GM19468 (cell line): ENCODE results near the gene ANKRD39.
"Not testable (repeated sequence)": the region's sequence is repeated elsewhere in the genome, so short reads cannot be mapped to it uniquely, and the experiment has no call there.

Experiments
- ATAC-seq: cut with Tn5 transposase; IDR thresholded peaks from one replicate; pipeline ENCODE4 v1.9.1; 2021; ENCODE audit warnings: mild to moderate bottlenecking, moderate library complexity, moderate number of reproducible peaks; ENCODE audit not compliant: unreplicated experiment; ENCODE audit errors: extremely low read depth

ANKRD39 gene

GRCh38 chr2:96857667-96858372 lies at the start of gene ANKRD39:
Gene ANKRD39, minus strand, starts transcription at chr2:96858016. Its CDS starts 29 bp downstream, at chr2:96857987.
- peak; percentile 96 for ATAC-seq

GRCh38 chr2:96906729-96907114 lies 48.9 kb upstream of the ANKRD39 start:
- no peak for ATAC-seq

- no peak for ATAC-seq
Measured at GRCh38 chr2:96903815-96904214, 46.0 kb upstream of the ANKRD39 start.

GRCh38 chr2:96903318-96903717 lies 45.5 kb upstream of the ANKRD39 start:
- ATAC-seq, result no peak

- ATAC-seq, result no peak
Measured at GRCh38 chr2:96900237-96900636, 42.4 kb upstream of the ANKRD39 start.

- ATAC-seq, result no peak
Measured at GRCh38 chr2:96899413-96899741, 41.6 kb upstream of the ANKRD39 start.

GRCh38 chr2:96898641-96899412 lies 41.0 kb upstream of the ANKRD39 start:
- no peak for ATAC-seq

GRCh38 chr2:96898135-96898505 lies 40.3 kb upstream of the ANKRD39 start:
- ATAC-seq, result no peak

- no peak for ATAC-seq
Measured at GRCh38 chr2:96897491-96898134, 39.8 kb upstream of the ANKRD39 start.

- ATAC-seq, result no peak
Measured at GRCh38 chr2:96895746-96896651, 38.2 kb upstream of the ANKRD39 start.

- ATAC-seq, result no peak
Measured at GRCh38 chr2:96895032-96895745, 37.4 kb upstream of the ANKRD39 start.

GRCh38 chr2:96894151-96894531 lies 36.3 kb upstream of the ANKRD39 start:
- ATAC-seq, result no peak

- no peak for ATAC-seq
Measured at GRCh38 chr2:96893289-96894150, 35.7 kb upstream of the ANKRD39 start.

GRCh38 chr2:96891591-96892333 lies 33.9 kb upstream of the ANKRD39 start:
- no peak for ATAC-seq

- no peak for ATAC-seq
Measured at GRCh38 chr2:96890726-96891385, 33.0 kb upstream of the ANKRD39 start.

GRCh38 chr2:96890252-96890651 lies 32.4 kb upstream of the ANKRD39 start:
- ATAC-seq, result no peak

- ATAC-seq, result not testable (repeated sequence)
Measured at GRCh38 chr2:96889502-96889901, 31.7 kb upstream of the ANKRD39 start.
